ENCODE measurements around the gene PLSCR4.

PLSCR4 gene

GRCh38 chr3:146262371-146263110, 11.6 kb upstream of the PLSCR4 start:
- POLR2A ChIA-PET = no interaction called here
- TF ChIP-seq ZSCAN5A (tag by site-specific recombination; IDR thresholded peaks at IDR 0.05) = no peak
- TF ChIP-seq BCL11A (tag by site-specific recombination; IDR thresholded peaks at IDR 0.05; ENCODE audit: low read depth) = no peak
- TF ChIP-seq ZNF398 (tag by site-specific recombination; IDR thresholded peaks at IDR 0.05) = no peak
- TF ChIP-seq ZNF571 (tag by site-specific recombination; IDR thresholded peaks at IDR 0.05) = no peak
- TF ChIP-seq ELK4 (IDR thresholded peaks at IDR 0.05; ENCODE audit: borderline replicate concordance, low read depth, low read length) = no peak
- CTCF ChIA-PET = no interaction called here

GRCh38 chr3:146259880-146260589, 9.1 kb upstream of the PLSCR4 start:
- H3K27ac ChIP-seq (ENCODE audit: extremely low read depth, low read depth, low read length) = no peak overlapping the region
- H3K4me3 ChIP-seq (ENCODE audit: low read depth, low read length) = no peak overlapping the region
- ChIA-PET POLR2A (no interaction called here), CTCF (interaction anchor here (0.7 to 1.2 kb wide), 3 partner anchors 68 to 790 kb away, joined by 3 to 4 read pairs (median 4); no protein-coding TSS in a partner anchor)
- H3K36me3 ChIP-seq (ENCODE audit: control insufficient read depth in 2 of 2, insufficient read depth in 1 of 2, low read length in 2 of 2) = no peaks in the 10 kb centered on the region
- TF ChIP-seq OSR2 (tag by site-specific recombination; IDR thresholded peaks at IDR 0.05) (no peak), RBAK (tag by site-specific recombination; IDR thresholded peaks at IDR 0.05) (no peak), HOXD13 (CRISPR knock-in tag; IDR thresholded peaks at IDR 0.05; ENCODE audit: borderline replicate concordance) (no peak), ZNF10 (tag by site-specific recombination; IDR thresholded peaks at IDR 0.05) (no peak), KLF9 (tag by site-specific recombination; IDR thresholded peaks at IDR 0.05; ENCODE audit: low read depth) (no peak), ZNF350 (tag by site-specific recombination; IDR thresholded peaks at IDR 0.05) (no peak), SALL2 (tag by site-specific recombination; IDR thresholded peaks at IDR 0.05; ENCODE audit: borderline replicate concordance) (no peak), REPIN1 (tag by site-specific recombination; IDR thresholded peaks at IDR 0.05; ENCODE audit: low read depth) (no peak), ZNF416 (tag by site-specific recombination; IDR thresholded peaks at IDR 0.05) (no peak), PRDM6 (tag by site-specific recombination; IDR thresholded peaks at IDR 0.05) (no peak), SCRT1 (tag by site-specific recombination; IDR thresholded peaks at IDR 0.05; ENCODE audit: borderline replicate concordance) (no peak), ZNF302 (tag by site-specific recombination; IDR thresholded peaks at IDR 0.05; ENCODE audit: low read depth) (no peak), OVOL3 (tag by site-specific recombination; IDR thresholded peaks at IDR 0.05) (no peak)
- no peaks in the 10 kb centered on the region for H3K4me1 ChIP-seq (ENCODE audit: control insufficient read depth, insufficient read depth, low read length)
- no peaks in the 10 kb centered on the region for H3K9me3 ChIP-seq (ENCODE audit: control insufficient read depth, insufficient read depth, low read depth, low read length)

More at GRCh38 chr3:146262371-146263110, 11.6 kb upstream of the PLSCR4 start:
- Histone ChIP-seq H3K4me1 (ENCODE audit: control insufficient read depth, insufficient read depth, low read length) (no peaks in the 10 kb centered on the region), H3K27ac (ENCODE audit: extremely low read depth, low read depth, low read length) (no peak overlapping the region), H3K9me3 (ENCODE audit: control insufficient read depth, insufficient read depth, low read depth, low read length) (no peaks in the 10 kb centered on the region), H3K4me3 (ENCODE audit: low read depth, low read length) (no peak overlapping the region), H3K36me3 (ENCODE audit: control insufficient read depth in 2 of 2, insufficient read depth in 1 of 2, low read length in 2 of 2) (no peaks in the 10 kb centered on the region)
